Measurements from ENCODE around the gene PPP1R13B. TPM values are rescaled to one million over a fixed set of nuclear protein-coding genes. Genes with fewer than 3 reads are reported as not detected.
A peak's percentile ranks its signal among the peaks of the same experiment; 100 is the strongest.

PPP1R13B gene
- total RNA-seq, 6 experiments from 2014 or later, result 5.1 to 6.2 (median 5.5) TPM

DNA sequence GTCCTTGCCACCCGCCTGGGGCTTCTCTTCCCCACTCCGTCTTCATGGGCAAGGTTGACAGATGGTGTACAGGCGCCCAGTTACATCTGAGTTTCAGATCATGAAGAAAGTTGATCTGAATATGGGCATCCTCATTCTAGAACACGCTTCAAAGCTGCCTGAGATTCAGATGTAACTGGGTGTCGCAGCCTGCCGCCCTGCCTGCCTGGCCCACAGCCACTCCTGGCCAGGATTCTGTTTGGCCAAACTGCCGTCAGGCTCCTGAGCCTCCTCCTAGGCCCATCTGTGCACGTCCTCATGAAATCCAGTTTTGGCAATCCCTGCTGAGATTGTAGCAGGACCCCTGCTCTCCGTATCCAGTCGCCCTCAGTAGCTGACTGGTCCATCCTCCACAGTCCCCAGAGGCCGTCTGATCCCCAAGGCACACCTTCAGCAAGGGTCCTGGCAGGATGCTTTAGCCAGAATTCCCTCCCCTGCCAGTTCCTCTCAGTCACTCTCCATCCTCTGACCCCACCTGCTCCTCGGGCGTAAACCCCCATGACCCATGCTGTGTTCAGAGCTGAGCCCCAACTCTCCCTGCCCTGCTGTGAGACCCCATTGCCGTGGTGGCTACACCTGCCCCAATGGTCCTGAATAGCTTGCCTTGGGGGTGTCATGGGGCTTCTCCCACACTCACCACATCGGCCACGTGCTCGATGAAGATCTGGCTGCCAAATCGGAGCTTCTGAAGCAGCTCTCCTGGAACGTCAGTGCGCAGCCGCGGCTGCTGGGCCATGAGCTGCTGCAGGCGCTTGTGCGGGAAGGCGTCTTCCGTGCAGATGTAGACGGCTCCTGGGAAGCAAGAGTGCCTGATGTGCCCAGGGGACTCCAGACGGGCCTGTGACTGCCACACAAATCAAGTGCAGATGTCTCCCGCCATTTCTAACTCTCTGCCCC, 144.6 kb downstream of the PPP1R13B start:
- TF ChIP-seq, protein P1, sequence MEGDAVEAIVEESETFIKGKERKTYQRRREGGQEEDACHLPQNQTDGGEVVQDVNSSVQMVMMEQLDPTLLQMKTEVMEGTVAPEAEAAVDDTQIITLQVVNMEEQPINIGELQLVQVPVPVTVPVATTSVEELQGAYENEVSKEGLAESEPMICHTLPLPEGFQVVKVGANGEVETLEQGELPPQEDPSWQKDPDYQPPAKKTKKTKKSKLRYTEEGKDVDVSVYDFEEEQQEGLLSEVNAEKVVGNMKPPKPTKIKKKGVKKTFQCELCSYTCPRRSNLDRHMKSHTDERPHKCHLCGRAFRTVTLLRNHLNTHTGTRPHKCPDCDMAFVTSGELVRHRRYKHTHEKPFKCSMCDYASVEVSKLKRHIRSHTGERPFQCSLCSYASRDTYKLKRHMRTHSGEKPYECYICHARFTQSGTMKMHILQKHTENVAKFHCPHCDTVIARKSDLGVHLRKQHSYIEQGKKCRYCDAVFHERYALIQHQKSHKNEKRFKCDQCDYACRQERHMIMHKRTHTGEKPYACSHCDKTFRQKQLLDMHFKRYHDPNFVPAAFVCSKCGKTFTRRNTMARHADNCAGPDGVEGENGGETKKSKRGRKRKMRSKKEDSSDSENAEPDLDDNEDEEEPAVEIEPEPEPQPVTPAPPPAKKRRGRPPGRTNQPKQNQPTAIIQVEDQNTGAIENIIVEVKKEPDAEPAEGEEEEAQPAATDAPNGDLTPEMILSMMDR (IDR thresholded peaks at IDR 0.05), result no peak
- H3K4me3 Mint-ChIP-seq, result no peak overlapping the region
- peaks cover 26% of the 10 kb centered on the region for H3K27me3 Mint-ChIP-seq (ENCODE audit: insufficient read depth)
- peaks cover 13% of the 10 kb centered on the region; the same call in 1 of the 2 replicates for H3K9me3 Mint-ChIP-seq
- no peak for DNase-seq
- H3K27ac Mint-ChIP-seq, result peak overlapping the region; percentile 53
- no peaks in the 10 kb centered on the region for H3K4me1 Mint-ChIP-seq (ENCODE audit: low read depth)
- peaks cover 20% of the 10 kb centered on the region for H3K36me3 Mint-ChIP-seq (ENCODE audit: low read depth)

DNA sequence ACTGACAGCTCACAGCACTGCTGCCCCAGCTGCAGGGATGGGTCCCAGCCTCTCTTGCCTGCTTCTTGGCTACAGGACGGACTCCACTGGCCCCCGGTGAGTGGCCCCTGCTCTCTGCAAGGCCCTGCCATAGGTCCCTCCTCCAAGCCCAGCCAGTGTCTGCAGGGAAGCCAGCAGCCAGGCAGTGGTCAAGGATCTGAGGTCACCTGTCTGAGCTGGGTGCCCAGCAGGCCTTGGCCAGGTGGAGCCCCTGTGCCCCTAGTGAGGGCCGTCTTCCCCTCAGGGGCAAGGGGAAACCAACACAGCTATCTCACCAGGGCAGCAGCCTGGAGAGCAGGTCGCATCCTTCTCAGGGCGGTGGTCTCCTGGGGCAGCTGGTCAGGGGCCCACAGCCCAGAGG, 145.3 kb downstream of the PPP1R13B start:
- H3K9me3 Mint-ChIP-seq, result peaks cover 13% of the 10 kb centered on the region; the same call in 1 of the 2 replicates
- TF ChIP-seq, protein P1 (IDR thresholded peaks at IDR 0.05), result no peak
- peak overlapping the region; percentile 17; the same call in 1 of the 2 replicates for H3K4me3 Mint-ChIP-seq
- H3K27ac Mint-ChIP-seq, result peak overlapping the region; percentile 53; the same call in 1 of the 2 replicates
- H3K27me3 Mint-ChIP-seq (ENCODE audit: insufficient read depth), result peaks cover 29% of the 10 kb centered on the region
- no peak for DNase-seq
- no peaks in the 10 kb centered on the region; the same call in 1 of the 2 replicates for H3K4me1 Mint-ChIP-seq (ENCODE audit: low read depth)
- peaks cover 24% of the 10 kb centered on the region for H3K36me3 Mint-ChIP-seq (ENCODE audit: low read depth)

DNA sequence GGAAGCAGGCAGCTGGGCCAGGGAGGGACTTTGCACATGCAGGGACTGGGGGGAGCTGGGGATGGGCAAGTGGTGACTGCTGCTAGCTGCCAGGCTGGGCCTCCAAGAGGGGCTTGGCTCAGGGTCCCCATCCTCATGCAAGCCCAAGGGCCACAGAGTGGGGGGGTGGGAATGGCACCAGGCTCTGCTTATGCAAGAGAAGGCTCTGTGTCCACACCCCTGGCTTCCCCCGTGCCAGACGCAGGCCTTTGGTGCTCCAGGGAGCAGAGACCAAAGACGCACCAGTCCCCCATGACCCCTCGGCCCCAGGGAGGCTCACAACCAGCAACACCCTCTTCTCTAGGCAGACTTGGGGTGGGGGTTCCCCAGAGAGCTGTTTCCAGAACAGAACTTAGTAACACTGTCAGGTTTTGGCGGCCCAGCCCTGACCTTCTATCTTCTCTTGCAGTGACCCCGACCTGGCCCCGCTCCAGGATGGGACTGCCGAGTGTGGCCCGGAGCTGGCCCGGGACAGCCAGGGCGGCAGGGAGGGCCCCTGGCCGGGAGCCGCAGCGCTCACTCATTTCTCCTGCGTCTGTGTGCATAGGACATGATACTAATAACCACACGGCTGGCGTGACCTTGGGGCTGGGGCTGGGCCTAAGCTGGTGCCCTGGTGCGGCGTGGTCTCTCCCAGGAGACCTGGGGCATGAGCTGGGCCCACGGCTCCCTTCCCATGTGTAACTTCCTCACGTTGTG, 146.5 kb downstream of the PPP1R13B start:
- Mint-ChIP-seq H3K27ac (no peak overlapping the region), H3K4me1 (ENCODE audit: low read depth) (peaks cover 9% of the 10 kb centered on the region), H3K9me3 (peaks cover 13% of the 10 kb centered on the region; the same call in 1 of the 2 replicates), H3K36me3 (ENCODE audit: low read depth) (peaks cover 24% of the 10 kb centered on the region), H3K27me3 (ENCODE audit: insufficient read depth) (peaks cover 27% of the 10 kb centered on the region), H3K4me3 (no peak overlapping the region)
- DNase-seq, result no peak
- TF ChIP-seq, protein P1 (IDR thresholded peaks at IDR 0.05), result no peak

DNA sequence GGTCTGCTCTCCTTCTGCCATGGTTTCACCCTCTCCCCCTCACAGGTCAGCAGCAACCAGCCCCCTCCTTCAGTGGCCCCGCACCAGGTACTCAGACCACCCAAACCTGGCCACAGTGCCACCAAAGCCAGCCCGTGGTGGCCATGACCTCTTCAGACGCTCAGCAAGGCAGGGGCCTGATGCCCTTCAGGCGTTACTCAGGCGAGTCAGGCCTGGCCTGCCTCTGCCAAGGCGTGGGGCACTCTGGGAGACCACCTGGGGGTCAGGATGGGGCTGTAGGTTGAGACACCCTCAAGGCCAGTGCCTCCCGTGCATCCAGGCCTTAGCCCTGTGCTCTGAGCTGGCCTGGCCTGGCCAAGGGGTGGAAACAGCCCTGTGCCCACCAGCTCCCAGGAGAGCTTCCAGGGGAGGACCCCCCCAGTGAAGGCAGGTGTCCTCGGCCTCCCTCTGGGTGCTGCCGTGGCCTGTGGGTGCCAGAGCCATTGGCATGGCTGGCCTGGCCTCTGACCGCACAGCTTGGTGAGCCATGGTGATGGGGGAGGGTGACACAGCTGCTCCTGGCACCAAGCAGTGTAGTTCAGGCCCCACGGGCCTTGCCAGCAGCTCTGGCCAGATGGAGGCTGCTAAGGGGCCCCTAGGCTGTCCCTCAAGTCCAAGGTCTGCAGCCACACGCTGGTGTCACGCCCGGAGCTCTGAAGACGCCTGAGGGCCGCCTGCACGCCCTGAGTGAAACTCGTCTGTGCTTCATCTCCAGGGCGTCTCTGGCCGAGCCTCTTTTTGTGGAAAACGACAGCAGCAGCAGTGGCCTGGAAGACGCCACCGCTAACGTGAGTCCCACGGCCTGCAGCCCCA, 147.2 kb downstream of the PPP1R13B start:
- H3K4me1 Mint-ChIP-seq (ENCODE audit: low read depth), result peaks cover 9% of the 10 kb centered on the region
- peaks cover 12% of the 10 kb centered on the region; the same call in 1 of the 2 replicates for H3K9me3 Mint-ChIP-seq
- TF ChIP-seq, protein P1 (IDR thresholded peaks at IDR 0.05), result no peak
- H3K4me3 Mint-ChIP-seq, result no peak overlapping the region; the same call in 1 of the 2 replicates
- peaks cover 28% of the 10 kb centered on the region for H3K27me3 Mint-ChIP-seq (ENCODE audit: insufficient read depth)
- DNase-seq, result no peak
- 0 out of 2 replicates have a peak overlapping the region, but pooled peaks have one; percentile 13 for H3K27ac Mint-ChIP-seq
- H3K36me3 Mint-ChIP-seq (ENCODE audit: low read depth), result peaks cover 24% of the 10 kb centered on the region

DNA sequence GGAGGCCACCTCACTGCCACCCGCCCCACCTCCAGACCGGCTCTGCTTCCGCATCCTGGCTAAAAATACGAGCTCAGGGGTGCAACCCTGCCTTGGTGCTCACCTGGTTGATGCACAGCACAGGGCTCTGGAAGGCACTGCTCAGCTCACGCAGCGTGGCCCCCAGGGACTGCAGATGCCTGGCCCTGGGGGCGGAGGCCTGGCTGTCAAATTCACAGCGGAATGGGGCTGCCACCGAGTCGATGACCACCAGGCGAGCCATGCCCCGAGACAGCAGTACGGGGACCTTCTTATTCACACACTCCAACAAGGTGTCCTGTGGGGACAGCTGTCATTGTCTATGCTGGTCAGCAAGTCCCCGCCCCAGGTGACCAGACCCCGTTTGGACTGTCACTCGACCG, 148.1 kb downstream of the PPP1R13B start:
- Mint-ChIP-seq H3K27me3 (ENCODE audit: insufficient read depth) (peaks cover 25% of the 10 kb centered on the region), H3K36me3 (ENCODE audit: low read depth) (peaks cover 18% of the 10 kb centered on the region), H3K27ac (peak overlapping the region; percentile 13; the same call in 1 of the 2 replicates), H3K4me1 (ENCODE audit: low read depth) (peaks cover 9% of the 10 kb centered on the region), H3K9me3 (0 out of 2 replicates have a peak, but pooled peaks cover 6% of the 10 kb centered on the region), H3K4me3 (no peak overlapping the region)
- DNase-seq, result no peak
- TF ChIP-seq, protein P1 (IDR thresholded peaks at IDR 0.05), result no peak
